ENCODE data around the gene NAE1. TPM values are rescaled to one million over a fixed set of nuclear protein-coding genes. Genes with fewer than 3 reads are reported as not detected.

NAE1 gene
- total RNA-seq, 1 experiment from 2014 or later, result 123 TPM

DNA sequence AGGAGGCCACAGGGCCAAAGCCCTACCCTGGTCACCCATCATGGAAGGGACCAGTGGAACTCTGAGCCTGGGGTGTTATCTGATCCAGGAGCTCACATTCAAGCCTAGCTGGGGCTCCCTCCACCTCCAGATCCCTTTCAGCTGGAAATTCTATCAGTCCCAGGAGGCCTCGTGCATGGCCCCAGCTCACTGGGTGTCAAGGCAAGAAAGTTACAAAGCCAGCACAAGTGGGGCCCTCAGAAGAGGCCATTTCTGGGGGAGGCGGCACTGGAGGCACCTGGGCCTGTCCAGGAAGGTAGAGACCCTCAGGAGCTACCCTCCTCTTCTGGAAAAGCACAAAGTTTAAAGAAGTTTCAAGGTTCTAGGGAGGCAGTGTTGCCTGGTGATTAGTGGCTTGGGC lies 18.2 kb upstream of the NAE1 start:
- Histone ChIP-seq H3K4me2 (ENCODE audit: low read length) (no peak overlapping the region), H3K4me3 (replicated peaks in 1 of 2; ENCODE audit: low read depth in 1 of 2, low read length in 2 of 2) (no peak overlapping the region), H4K20me1 (ENCODE audit: insufficient read depth) (no peaks in the 10 kb centered on the region), H3K4me1 (ENCODE audit: control insufficient read depth in 1 of 2, insufficient read depth in 2 of 2, low read length in 2 of 2) (peaks cover 4 to 9% of the 10 kb centered on the region in 2 experiments; a peak in 3 of 4 replicates), H3K9me3 (ENCODE audit: control insufficient read depth in 1 of 2, insufficient read depth in 1 of 2, low read depth in 1 of 2, low read length in 2 of 2) (no peaks in the 10 kb centered on the region), H3K9me2 (ENCODE audit: insufficient read depth) (no peaks in the 10 kb centered on the region), H3K36me3 (ENCODE audit: control insufficient read depth in 1 of 2, insufficient read depth in 2 of 2, low read length in 2 of 2) (no peaks in the 10 kb centered on the region), H3K27ac (ENCODE audit: low read depth, low read length) (no peak overlapping the region), H3K27me3 (ENCODE audit: insufficient read depth, low read length) (no peaks in the 10 kb centered on the region), H3K9ac (ENCODE audit: low read length) (no peak overlapping the region), H2AFZ (ENCODE audit: low read depth, low read length, poor library complexity, severe bottlenecking) (no peak overlapping the region), H3K79me2 (ENCODE audit: insufficient read depth, low read length) (no peaks in the 10 kb centered on the region)
- no peak for ATAC-seq
- no TSS peak for BruUV-seq (replicated peaks)
- ChIA-PET RAD21 (ENCODE audit: low non-redundant PET in 1 of 2, low total read pairs in 2 of 2, uncharacterized antibody in 2 of 2, unreplicated experiment in 2 of 2) (interaction anchor here in 1 of 2 experiments (1.4 kb wide), 1 partner anchor 24 kb away, joined by 3 read pairs; no protein-coding TSS in a partner anchor), CTCF (interaction anchor here (1.0 to 3.4 kb wide), 2 partner anchors 12 to 18 kb away, joined by 5 to 16 read pairs; partner anchors contain the start of gene NAE1), POLR2A (no interaction called here)
- TF ChIP-seq ZFX (IDR thresholded peaks at IDR 0.05) (no peak), JUND (IDR thresholded peaks at IDR 0.05) (no peak)
- no peak for DNase-seq (ENCODE audit: low read depth, low spot score)
- intact Hi-C loops (cut with micrococcal nuclease), result no loop called here

DNA sequence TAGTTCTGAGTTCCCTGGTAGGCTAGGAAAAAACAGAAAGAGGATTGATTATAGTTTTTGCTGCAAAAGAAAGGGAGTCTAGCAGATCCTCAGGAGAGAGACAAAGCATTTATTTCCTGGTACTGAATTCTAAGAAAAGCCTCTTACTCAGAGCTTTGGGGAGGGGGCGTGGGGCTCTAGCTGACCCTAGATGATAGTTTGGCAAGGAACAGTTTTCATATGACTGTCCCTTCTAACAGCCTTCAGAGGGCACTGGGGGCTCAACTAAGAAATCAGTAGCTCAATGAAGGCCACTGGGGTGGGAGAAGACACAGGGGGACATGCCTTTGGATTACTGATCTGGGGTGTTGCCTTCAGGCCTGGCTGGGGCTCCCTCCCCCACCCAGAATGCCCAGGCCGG lies 17.4 kb upstream of the NAE1 start:
- no peak for DNase-seq (ENCODE audit: low read depth, low spot score)
- Histone ChIP-seq H2AFZ (ENCODE audit: low read depth, low read length, poor library complexity, severe bottlenecking) (no peak overlapping the region), H3K4me2 (ENCODE audit: low read length) (no peak overlapping the region), H3K4me1 (ENCODE audit: control insufficient read depth in 1 of 2, insufficient read depth in 2 of 2, low read length in 2 of 2) (peaks cover 4 to 10% of the 10 kb centered on the region in 2 experiments; a peak in 3 of 4 replicates), H3K9me2 (ENCODE audit: insufficient read depth) (no peaks in the 10 kb centered on the region), H3K9me3 (ENCODE audit: control insufficient read depth in 1 of 2, insufficient read depth in 1 of 2, low read depth in 1 of 2, low read length in 2 of 2) (no peaks in the 10 kb centered on the region), H3K27ac (ENCODE audit: low read depth, low read length) (no peak overlapping the region), H3K4me3 (replicated peaks in 1 of 2; ENCODE audit: low read depth in 1 of 2, low read length in 2 of 2) (no peak overlapping the region), H3K36me3 (ENCODE audit: control insufficient read depth in 1 of 2, insufficient read depth in 2 of 2, low read length in 2 of 2) (no peaks in the 10 kb centered on the region), H4K20me1 (ENCODE audit: insufficient read depth) (no peaks in the 10 kb centered on the region), H3K9ac (ENCODE audit: low read length) (no peak overlapping the region), H3K27me3 (ENCODE audit: insufficient read depth, low read length) (no peaks in the 10 kb centered on the region), H3K79me2 (ENCODE audit: insufficient read depth, low read length) (no peaks in the 10 kb centered on the region)
- ChIA-PET CTCF (interaction anchor here (1.0 to 3.4 kb wide), 3 partner anchors 12 to 18 kb away, joined by 5 to 16 read pairs (median 7); partner anchors contain the start of gene NAE1), RAD21 (ENCODE audit: low non-redundant PET in 1 of 2, low total read pairs in 2 of 2, uncharacterized antibody in 2 of 2, unreplicated experiment in 2 of 2) (no interaction called here), POLR2A (interaction anchor here (0.9 kb wide), 1 partner anchor 18 kb away, joined by 3 read pairs; the partner anchor contains the start of gene NAE1)
- no TSS peak for BruUV-seq (replicated peaks)
- TF ChIP-seq ZNF274 (IDR thresholded peaks at IDR 0.05; ENCODE audit: low read depth, low read length), result no peak
- no peak for TF ChIP-seq SIN3A (IDR thresholded peaks at IDR 0.05; ENCODE audit: low read depth)
- no peak for TF ChIP-seq YY1 (IDR thresholded peaks at IDR 0.05; ENCODE audit: extremely low read depth, insufficient replicate concordance, low read depth, low read length)
- no peak for TF ChIP-seq ZBTB33 (IDR thresholded peaks at IDR 0.05; ENCODE audit: extremely low read depth, insufficient replicate concordance, low read length)
- TF ChIP-seq SRF (IDR thresholded peaks at IDR 0.05; ENCODE audit: low read depth), result no peak
- no peak for TF ChIP-seq EZH2 (IDR thresholded peaks at IDR 0.05)
- no peak for TF ChIP-seq RAD21 (IDR thresholded peaks at IDR 0.05; ENCODE audit: low read depth)
- intact Hi-C loops (cut with micrococcal nuclease), result no loop called here
- no peak for ATAC-seq
